ENCODE data around the gene ZNF710. TPM values are rescaled to one million over a fixed set of nuclear protein-coding genes. Genes with fewer than 3 reads are reported as not detected.

Gene ZNF710
- total and polyA plus RNA-seq, 2 experiments from 2014 or later: 15.9 to 18.2 TPM

GRCh38 chr15:90083954-90084607 lies 83.0 kb downstream of the ZNF710 start:
- no peak overlapping the region for H3K4me3 Mint-ChIP-seq
- no peak overlapping the region for H3K4me2 ChIP-seq

DNA sequence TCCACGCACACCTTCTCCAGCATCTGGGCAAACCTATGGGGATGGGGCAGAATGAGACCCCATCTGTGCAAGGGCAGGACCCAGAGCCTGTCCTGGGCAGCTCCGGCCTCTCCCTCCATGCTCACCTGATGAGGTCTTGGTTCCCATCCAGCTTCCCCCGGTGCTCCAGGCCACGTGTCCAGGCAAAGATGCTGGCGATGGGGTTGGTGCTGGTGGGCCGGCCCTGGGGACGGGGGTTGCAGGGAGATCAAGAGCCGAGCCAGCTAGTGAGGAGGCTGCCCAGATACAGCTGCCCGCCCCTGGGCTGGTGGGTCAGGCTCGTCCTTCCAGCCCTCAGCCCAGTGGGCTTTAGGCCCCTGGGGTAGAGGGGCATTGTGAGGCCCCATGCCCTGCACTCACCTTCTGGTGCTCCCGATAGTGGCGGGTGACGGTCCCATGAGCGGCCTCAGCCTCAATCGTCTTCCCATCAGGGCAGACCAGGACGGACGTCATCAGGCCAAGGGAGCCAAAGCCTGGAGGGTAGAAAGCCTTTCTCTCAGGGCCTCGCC lies 83.8 kb downstream of the ZNF710 start:
- Histone ChIP-seq H3K36me3 (ENCODE audit: insufficient read depth) (no peaks in the 10 kb centered on the region), H2AFZ (no peak overlapping the region), H3K4me1 (ENCODE audit: insufficient read depth) (no peaks in the 10 kb centered on the region), H3K4me3 (no peak overlapping the region), H3K79me2 (replicated peaks; ENCODE audit: insufficient read depth) (no peaks in the 10 kb centered on the region), H3K4me2 (no peak overlapping the region), H3K27me3 (ENCODE audit: insufficient read depth) (no peaks in the 10 kb centered on the region), H3K9me2 (ENCODE audit: insufficient read depth) (no peaks in the 10 kb centered on the region; the same call in 1 of the 2 replicates), H4K20me1 (replicated peaks; ENCODE audit: insufficient read depth) (peaks cover 5% of the 10 kb centered on the region; the same call in 1 of the 2 replicates), H3F3A (replicated peaks; ENCODE audit: low read depth) (no peaks in the 10 kb centered on the region; the same call in 1 of the 2 replicates), H3K27ac (ENCODE audit: low read depth) (no peak overlapping the region)
- H3K27ac Mint-ChIP-seq: no peak overlapping the region
- peaks cover 12% of the 10 kb centered on the region for H3K27me3 Mint-ChIP-seq (ENCODE audit: insufficient read depth, low read depth, poor library complexity)
- TF ChIP-seq JUNB (IDR thresholded peaks at IDR 0.05; ENCODE audit: unreplicated experiment) (no peak), EZH2 (IDR thresholded peaks at IDR 0.05; ENCODE audit: low read depth, unreplicated experiment) (no peak), ZNF114 (CRISPR knock-in tag; IDR thresholded peaks at IDR 0.05) (no peak), ZNF331 (CRISPR knock-in tag; IDR thresholded peaks at IDR 0.05; ENCODE audit: low read depth) (no peak), REST (IDR thresholded peaks at IDR 0.05; ENCODE audit: unreplicated experiment) (no peak)
- TF ChIP-seq, protein P1, sequence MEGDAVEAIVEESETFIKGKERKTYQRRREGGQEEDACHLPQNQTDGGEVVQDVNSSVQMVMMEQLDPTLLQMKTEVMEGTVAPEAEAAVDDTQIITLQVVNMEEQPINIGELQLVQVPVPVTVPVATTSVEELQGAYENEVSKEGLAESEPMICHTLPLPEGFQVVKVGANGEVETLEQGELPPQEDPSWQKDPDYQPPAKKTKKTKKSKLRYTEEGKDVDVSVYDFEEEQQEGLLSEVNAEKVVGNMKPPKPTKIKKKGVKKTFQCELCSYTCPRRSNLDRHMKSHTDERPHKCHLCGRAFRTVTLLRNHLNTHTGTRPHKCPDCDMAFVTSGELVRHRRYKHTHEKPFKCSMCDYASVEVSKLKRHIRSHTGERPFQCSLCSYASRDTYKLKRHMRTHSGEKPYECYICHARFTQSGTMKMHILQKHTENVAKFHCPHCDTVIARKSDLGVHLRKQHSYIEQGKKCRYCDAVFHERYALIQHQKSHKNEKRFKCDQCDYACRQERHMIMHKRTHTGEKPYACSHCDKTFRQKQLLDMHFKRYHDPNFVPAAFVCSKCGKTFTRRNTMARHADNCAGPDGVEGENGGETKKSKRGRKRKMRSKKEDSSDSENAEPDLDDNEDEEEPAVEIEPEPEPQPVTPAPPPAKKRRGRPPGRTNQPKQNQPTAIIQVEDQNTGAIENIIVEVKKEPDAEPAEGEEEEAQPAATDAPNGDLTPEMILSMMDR (conservative IDR thresholded peaks at IDR 0.05; ENCODE audit: low read depth in 2 of 2): no peak
- DNase-seq (ENCODE audit: low spot score) (no peak), ATAC-seq (no peak)
- H3K9me3 Mint-ChIP-seq: no peaks in the 10 kb centered on the region
- H3K4me1 Mint-ChIP-seq: peaks cover 2% of the 10 kb centered on the region; the same call in 2 of the 3 replicates
- H3K36me3 Mint-ChIP-seq (ENCODE audit: low read depth): peaks cover 38% of the 10 kb centered on the region
- H3K4me3 Mint-ChIP-seq: no peak overlapping the region

More at GRCh38 chr15:90083954-90084607, 83.0 kb downstream of the ZNF710 start:
- Histone ChIP-seq H3K4me1 (ENCODE audit: insufficient read depth) (no peaks in the 10 kb centered on the region), H2AFZ (no peak overlapping the region), H3K9me2 (ENCODE audit: insufficient read depth) (no peaks in the 10 kb centered on the region; the same call in 1 of the 2 replicates), H3K79me2 (replicated peaks; ENCODE audit: insufficient read depth) (no peaks in the 10 kb centered on the region), H3K4me3 (no peak overlapping the region), H3K27me3 (ENCODE audit: insufficient read depth) (no peaks in the 10 kb centered on the region), H4K20me1 (replicated peaks; ENCODE audit: insufficient read depth) (peaks cover 5% of the 10 kb centered on the region; the same call in 1 of the 2 replicates), H3K27ac (ENCODE audit: low read depth) (no peak overlapping the region), H3K36me3 (ENCODE audit: insufficient read depth) (no peaks in the 10 kb centered on the region), H3F3A (replicated peaks; ENCODE audit: low read depth) (no peaks in the 10 kb centered on the region; the same call in 1 of the 2 replicates)
- no peak for DNase-seq (ENCODE audit: low spot score)
- no peak for TF ChIP-seq STAT1 (IDR thresholded peaks at IDR 0.05; ENCODE audit: unreplicated experiment)
- TF ChIP-seq, protein P1 (conservative IDR thresholded peaks at IDR 0.05; ENCODE audit: low read depth in 2 of 2): peak in 1 of 2 experiments; percentile 34; a peak in 2 of 4 replicates
- TF ChIP-seq CREB1 (CRISPR knock-in tag; IDR thresholded peaks at IDR 0.05; ENCODE audit: low read depth): no peak
- TF ChIP-seq, protein P2, sequence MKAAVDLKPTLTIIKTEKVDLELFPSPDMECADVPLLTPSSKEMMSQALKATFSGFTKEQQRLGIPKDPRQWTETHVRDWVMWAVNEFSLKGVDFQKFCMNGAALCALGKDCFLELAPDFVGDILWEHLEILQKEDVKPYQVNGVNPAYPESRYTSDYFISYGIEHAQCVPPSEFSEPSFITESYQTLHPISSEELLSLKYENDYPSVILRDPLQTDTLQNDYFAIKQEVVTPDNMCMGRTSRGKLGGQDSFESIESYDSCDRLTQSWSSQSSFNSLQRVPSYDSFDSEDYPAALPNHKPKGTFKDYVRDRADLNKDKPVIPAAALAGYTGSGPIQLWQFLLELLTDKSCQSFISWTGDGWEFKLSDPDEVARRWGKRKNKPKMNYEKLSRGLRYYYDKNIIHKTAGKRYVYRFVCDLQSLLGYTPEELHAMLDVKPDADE (IDR thresholded peaks at IDR 0.05): no peak
- H3K36me3 Mint-ChIP-seq (ENCODE audit: low read depth): peaks cover 29% of the 10 kb centered on the region
- no peak overlapping the region; the same call in 1 of the 2 replicates for H3K27ac Mint-ChIP-seq
- peaks cover 12% of the 10 kb centered on the region for H3K27me3 Mint-ChIP-seq (ENCODE audit: insufficient read depth, low read depth, poor library complexity)
- ATAC-seq: no peak
- H3K9me3 Mint-ChIP-seq: no peaks in the 10 kb centered on the region
- H3K4me1 Mint-ChIP-seq: peaks cover 2% of the 10 kb centered on the region; the same call in 2 of the 3 replicates
